Measurements from ENCODE around the gene CCDC17.

Gene CCDC17

GRCh38 chr1:45623972-45624371 is at the start of gene CCDC17:
TSS of gene CCDC17 (minus strand) at chr1:45624054. CDS start at chr1:45623909, 145 bp downstream.
- no peak for DNase-seq (ENCODE audit: low read depth)

- DNase-seq (ENCODE audit: low read depth): no peak
These were observed 46.2 kb upstream of the CCDC17 start for GRCh38 chr1:45669859-45670655.

- DNase-seq (ENCODE audit: low read depth): no peak
These were observed 45.5 kb upstream of the CCDC17 start for GRCh38 chr1:45669379-45669778.

GRCh38 chr1:45668526-45668925 is 44.7 kb upstream of the CCDC17 start:
- no peak for DNase-seq (ENCODE audit: low read depth)

DNA sequence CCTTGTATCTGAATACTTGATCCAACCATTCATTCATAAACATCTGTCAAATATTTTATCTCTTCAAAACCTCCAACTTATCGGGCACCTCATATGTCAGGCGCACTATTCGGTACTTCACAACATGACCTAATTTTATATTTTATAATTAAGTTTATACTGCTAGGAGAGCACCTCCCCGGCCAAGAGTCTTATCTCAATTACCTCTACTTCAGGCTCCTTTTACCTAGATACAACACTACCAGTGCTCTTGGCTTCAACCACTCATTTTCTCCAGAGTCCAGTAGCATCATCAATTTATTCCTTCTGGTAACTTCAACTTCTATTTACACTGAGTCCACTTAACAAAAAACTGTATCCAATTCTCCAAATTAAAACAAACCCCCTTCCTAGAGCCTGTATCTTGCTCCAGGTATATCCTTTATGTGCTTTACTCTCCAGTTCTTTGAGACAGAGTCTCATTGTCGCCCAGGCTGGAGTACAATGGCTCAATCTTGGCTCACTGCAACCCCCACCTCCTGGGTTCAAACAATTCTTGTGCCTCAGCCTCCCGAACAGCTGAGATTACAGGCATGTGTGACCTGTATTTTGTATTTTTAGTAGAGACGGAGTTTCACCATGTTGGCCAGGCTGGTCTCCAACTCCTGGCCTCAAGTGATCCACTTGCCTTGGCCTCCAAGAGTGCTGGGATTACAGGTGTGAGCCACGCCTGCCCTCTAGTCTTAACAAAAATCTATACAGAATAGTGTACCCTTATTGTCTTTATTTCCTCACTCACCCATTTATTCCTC is 43.7 kb upstream of the CCDC17 start:
- no peak for DNase-seq (ENCODE audit: low read depth)

GRCh38 chr1:45666836-45667235 is 43.0 kb upstream of the CCDC17 start:
- DNase-seq (ENCODE audit: low read depth): no peak

GRCh38 chr1:45660336-45660735 is 36.5 kb upstream of the CCDC17 start:
- no peak for DNase-seq (ENCODE audit: low read depth)

GRCh38 chr1:45659222-45659621 is 35.4 kb upstream of the CCDC17 start:
- no peak for DNase-seq (ENCODE audit: low read depth)

DNA sequence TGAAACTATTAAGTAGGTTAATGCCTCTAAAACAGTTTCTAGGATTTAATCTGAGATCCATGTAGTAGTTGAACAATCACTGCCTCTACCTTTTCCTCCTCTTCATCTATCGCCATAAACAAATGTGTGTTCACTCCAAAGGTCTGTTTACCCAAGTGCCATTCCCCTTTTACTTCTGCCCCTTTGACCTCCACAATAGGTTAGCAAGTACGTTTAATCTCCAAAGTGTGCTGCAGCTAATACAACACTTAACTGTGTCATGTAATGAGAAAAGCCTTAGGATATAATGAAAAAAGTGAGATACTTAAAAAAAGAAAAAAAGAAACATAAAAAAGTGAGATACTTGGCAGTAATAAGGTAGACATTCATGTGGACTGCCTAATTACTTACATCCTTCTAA is 34.3 kb upstream of the CCDC17 start:
- DNase-seq (ENCODE audit: low read depth): no peak

DNA sequence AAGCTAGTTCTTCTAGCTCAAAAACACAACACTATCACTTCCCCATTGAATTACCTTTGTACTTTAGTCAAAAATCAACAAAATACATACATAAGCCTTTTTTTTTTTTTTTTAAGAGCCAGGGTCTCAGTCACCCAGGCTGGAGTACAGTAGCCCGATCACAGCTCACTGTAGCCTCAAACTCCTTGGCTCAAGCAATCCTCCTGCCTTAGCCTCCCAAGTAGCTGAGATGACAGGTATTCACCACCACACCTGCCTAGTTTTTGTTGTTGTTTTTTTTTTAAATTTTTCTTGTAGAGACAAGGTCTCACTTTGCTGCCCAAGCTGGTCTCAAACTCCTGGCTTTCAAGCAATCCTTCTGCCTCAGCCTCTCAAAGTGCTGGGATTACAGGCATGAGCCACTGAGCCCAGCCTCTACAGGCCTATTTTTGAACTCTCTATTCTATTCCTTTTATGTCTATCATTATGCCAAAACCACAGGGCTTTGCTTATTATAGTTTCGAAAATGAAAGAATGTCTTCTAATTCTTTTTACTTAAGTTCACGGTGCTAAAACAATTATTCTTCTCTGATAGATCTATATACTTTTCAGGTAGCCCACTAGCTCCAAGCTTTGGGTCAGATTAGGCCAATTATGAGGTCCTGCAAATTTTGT is 32.8 kb upstream of the CCDC17 start:
- no peak for DNase-seq (ENCODE audit: low read depth)

DNA sequence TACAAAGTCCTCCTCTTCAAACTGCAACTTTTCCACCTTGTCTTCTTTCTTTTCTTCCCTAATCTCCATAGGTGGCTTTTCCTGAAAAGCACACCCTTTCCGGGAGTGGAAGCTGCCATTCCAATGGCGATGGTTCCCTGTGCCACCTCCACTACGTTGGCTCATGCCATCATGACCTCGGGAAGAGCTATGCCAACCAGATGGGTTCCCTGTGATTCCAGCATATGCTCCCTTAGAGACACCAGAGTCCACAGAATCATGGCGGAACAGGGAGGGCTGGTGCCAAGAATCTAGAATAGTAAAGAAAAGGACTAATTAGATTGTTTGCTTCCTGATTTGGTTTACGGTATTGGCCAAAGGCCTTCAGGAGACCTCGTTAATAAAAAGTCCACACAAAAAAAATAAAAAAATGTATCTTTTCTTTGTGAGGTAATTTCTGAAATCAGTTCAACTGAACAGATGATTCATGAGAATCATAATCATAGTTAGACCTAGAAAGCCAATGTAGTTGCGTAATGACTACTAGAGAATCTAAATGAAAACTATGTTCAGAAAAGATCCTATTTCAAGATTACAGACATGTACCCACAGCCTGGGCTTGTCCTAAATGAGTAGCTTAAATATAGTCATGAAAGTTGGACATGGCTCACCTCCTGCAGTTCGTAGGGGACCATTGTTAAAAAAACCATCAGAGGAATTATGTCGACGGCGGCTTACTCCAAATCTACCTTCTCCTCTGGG is 30.9 kb upstream of the CCDC17 start:
- no peak for DNase-seq (ENCODE audit: low read depth)

DNA sequence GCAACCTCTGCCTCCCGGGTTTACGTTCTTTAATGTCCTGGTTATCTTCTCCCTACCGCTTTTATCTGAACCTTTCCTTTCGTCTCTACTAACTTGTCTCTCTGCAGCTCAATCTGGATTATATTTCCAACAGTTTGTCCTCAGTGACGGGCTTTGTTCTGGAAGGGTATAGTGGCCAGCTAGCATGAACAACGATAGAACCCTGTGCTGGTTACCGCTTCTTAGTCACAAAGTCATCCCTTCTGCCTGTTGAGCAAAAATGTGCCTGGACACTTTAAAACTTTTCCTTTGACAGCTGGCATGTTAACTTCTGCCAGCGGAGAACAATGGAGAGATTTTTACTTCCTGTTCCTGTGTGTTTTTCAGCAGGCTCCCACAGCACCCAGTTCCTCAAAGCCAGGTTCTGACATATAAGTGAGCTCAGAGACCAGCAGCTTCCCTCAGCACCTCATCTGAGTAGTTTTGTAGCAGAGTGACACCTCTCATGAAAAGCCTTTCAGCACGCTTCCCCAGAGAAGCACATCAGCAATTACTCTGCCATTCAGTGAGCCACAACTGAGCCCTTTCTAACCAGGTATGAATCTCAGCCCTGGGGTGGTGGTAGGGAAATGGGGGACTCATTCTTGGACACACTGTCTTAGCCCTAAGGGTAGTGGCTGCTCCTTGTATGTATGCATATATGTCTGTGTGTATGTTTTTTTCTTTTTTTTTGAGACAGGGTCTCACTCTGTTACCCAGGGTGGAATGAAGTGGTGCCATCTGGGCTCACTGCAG is 23.6 kb upstream of the CCDC17 start:
- DNase-seq (ENCODE audit: low read depth): no peak

DNA sequence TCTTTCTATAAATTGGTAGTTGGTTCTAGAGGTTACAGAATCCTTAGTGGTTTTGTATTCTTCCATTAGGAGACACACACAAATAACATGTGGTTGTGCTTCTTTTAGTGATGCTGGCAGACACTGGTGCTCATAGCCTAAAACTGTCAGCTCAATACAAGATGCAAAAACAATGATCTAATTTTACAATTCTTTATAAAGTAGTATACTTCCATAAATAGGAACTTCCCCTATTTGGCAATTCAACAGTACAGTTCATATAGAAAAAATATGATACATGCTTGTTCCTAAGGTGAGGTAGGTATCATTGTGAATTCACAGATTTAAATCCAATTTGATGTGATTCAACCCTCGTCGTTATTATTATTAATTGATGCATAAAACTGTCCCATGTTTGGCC is 20.8 kb upstream of the CCDC17 start:
- no peak for DNase-seq (ENCODE audit: low read depth)

GRCh38 chr1:45643978-45644377 is 20.1 kb upstream of the CCDC17 start:
- no peak for DNase-seq (ENCODE audit: low read depth)

GRCh38 chr1:45643321-45643720 is 19.5 kb upstream of the CCDC17 start:
- DNase-seq (ENCODE audit: low read depth): no peak

DNA sequence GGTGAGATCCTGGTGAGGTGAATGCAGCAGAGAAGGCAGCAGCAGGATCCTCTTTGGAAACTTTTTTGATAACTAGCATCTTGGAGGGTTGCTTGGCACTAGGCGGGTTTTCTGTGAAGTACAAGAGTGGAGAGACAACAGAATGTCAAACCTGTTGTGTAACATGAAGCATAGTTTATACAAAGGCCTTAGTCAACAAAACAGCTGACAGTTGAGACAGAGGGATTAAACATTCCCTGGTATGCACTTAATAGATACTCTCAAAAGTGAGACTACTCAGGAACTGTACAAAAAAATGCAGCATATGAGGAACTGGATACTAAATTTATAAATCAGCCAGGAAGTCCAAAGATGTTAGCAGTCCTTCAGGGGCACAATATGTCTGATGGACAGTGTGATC is 16.4 kb upstream of the CCDC17 start:
- no peak for DNase-seq (ENCODE audit: low read depth)

- DNase-seq (ENCODE audit: low read depth): no peak
These were observed 11.4 kb upstream of the CCDC17 start for GRCh38 chr1:45635211-45635610.

DNA sequence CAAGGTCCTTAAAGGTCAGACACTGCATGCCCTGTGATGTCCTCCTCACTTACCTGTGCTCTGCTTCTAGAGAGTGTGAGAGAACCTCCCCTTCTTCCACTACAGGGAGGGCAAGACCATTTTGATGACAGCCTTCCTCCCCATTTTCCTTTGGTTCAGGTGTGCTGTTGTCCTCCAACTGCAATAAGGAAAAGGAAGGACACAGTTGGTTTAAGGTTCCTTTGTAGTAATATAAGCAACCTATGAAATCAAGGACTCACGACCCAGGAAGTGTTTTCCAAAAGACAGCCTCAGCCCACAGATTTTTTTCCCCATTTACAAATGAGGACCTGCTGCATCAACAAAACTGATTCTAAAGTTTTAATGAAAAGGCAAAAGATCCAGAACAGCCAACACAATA is 6.6 kb upstream of the CCDC17 start:
- no peak for DNase-seq (ENCODE audit: low read depth)

GRCh38 chr1:45629035-45629434 is 5.2 kb upstream of the CCDC17 start:
- DNase-seq (ENCODE audit: low read depth): no peak

DNA sequence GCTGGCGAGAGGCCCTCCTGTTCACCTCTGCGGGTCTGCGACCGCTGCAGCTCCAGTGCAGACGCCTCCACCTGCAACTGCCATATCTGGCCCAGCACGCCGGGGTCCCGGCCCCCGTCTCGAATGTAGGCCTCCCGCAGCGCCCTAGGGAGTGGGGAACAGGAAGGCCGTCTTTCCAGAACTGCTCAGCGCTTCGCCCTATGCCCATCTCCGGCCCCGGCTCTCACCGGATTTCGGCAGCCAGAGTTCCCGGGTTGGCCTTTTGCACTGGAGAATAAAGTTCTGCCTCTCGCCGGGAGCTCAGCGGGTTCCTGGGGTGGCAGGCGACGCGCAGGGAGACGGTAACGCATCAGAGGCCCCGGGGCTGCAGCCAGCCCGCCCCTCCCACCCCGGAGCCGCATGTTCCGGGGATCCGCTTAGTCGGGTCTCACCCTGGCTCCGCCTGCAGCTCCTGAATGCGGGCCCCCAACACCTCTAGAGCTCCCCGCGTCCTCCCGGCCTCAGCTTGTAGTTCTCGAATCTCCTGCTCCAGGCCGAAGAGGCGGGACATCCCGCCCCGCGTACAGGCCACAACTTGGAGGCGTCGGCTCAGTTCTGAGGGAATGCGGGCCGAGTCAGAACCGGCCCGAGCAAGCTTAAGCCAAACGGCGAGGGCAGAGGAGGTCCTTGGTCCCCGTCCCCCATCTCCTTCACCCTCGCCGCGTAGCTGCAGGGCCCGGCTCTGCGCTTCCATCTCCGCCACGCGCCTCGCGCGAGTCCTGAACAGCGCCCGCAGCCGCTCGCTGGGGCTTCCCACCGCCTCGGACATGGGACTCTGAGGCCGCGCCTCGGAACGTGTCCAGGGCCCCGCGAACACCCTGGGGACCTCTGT is 1.1 kb downstream of the CCDC17 start:
- no peak for DNase-seq (ENCODE audit: low read depth)
